CD4-positive, alpha-beta T cell treated with Interleukin-15 for 1 hour (primary cell): Measurements from ENCODE around the gene GNAI3.

Experiments used
- DNase-seq: peaks from one replicate; pipeline ENCODE4 v3.0.0-alpha.2; 2020

GNAI3 gene

GRCh38 chr1:109548321-109549267 lies at the start of gene GNAI3:
TSS of gene GNAI3 (plus strand) at chr1:109548615. CDS start at chr1:109548721, 106 bp downstream.
- DNase-seq = peak; percentile 97

GRCh38 chr1:109499081-109499480 lies 49.3 kb upstream of the GNAI3 start:
- DNase-seq = no peak

GRCh38 chr1:109499661-109500536 lies 48.5 kb upstream of the GNAI3 start:
- DNase-seq = peak; percentile 59

- no peak for DNase-seq
Measured at GRCh38 chr1:109500941-109501381, 47.5 kb upstream of the GNAI3 start.

GRCh38 chr1:109501644-109502363 lies 46.6 kb upstream of the GNAI3 start:
- DNase-seq = no peak

GRCh38 chr1:109502364-109502851 lies 46.0 kb upstream of the GNAI3 start:
- DNase-seq = peak; percentile 72

- no peak for DNase-seq
Measured at GRCh38 chr1:109503935-109504334, 44.5 kb upstream of the GNAI3 start.

- no peak for DNase-seq
Measured at GRCh38 chr1:109504974-109505373, 43.4 kb upstream of the GNAI3 start.

- no peak for DNase-seq
Measured at GRCh38 chr1:109508001-109508872, 40.2 kb upstream of the GNAI3 start.

GRCh38 chr1:109508873-109509175 lies 39.6 kb upstream of the GNAI3 start:
- no peak for DNase-seq

GRCh38 chr1:109509176-109510134 lies 39.0 kb upstream of the GNAI3 start, which contains the start of gene AMIGO1:
TSS of gene AMIGO1 (minus strand) at chr1:109509727. CDS start at chr1:109508912, 815 bp downstream.
- DNase-seq = peak; percentile 43

GRCh38 chr1:109513110-109513710 lies 35.2 kb upstream of the GNAI3 start:
- DNase-seq = no peak

- DNase-seq = no peak
Measured at GRCh38 chr1:109514846-109515245, 33.6 kb upstream of the GNAI3 start.

GRCh38 chr1:109516872-109517271 lies 31.5 kb upstream of the GNAI3 start:
- no peak for DNase-seq

- DNase-seq = no peak
Measured at GRCh38 chr1:109517337-109517736, 31.1 kb upstream of the GNAI3 start.

- DNase-seq = no peak
Measured at GRCh38 chr1:109521002-109521951, 27.1 kb upstream of the GNAI3 start.

- DNase-seq = no peak
Measured at GRCh38 chr1:109522026-109522425, 26.4 kb upstream of the GNAI3 start.

- no peak for DNase-seq
Measured at GRCh38 chr1:109523706-109524105, 24.7 kb upstream of the GNAI3 start.
